Lung (tissue), 12 donors: Measurements from ENCODE around the gene SLC35E2B. TPM values are rescaled to one million over a fixed set of nuclear protein-coding genes. Genes with fewer than 3 reads are reported as not detected.

Source experiments
- ATAC-seq: fragments of 200-7000 bp; cut with Tn5 transposase; one replicate; pipeline ENCODE4 v1.9.1; 2020; ENCODE audit warnings: moderate number of reproducible peaks; ENCODE audit not compliant: insufficient read depth, low FRiP score
- DNase-seq, 3 donors: peaks; one replicate each; pipeline ENCODE4 v3.0.0-alpha.2; 2013 to 2017
- H3K27ac ChIP-seq, 2 donors: one replicate each; pipeline ENCODE4 v1.5.1; 2013; ENCODE audit warnings: mild to moderate bottlenecking in 2 of 2, moderate library complexity in 2 of 2, control low read depth in 1 of 2, inconsistent platforms in 1 of 2, low read depth in 1 of 2, low read length in 1 of 2
- H3K27me3 ChIP-seq, 3 donors: one replicate each; pipeline ENCODE4 v1.5.1; 2013; ENCODE audit warnings: low read length in 2 of 3; ENCODE audit not compliant: control insufficient read depth in 3 of 3, insufficient read depth in 3 of 3
- H3K36me3 ChIP-seq, 4 donors: one replicate each; pipeline ENCODE4 v1.5.1; 2013; ENCODE audit warnings: low read length in 4 of 4, mild to moderate bottlenecking in 1 of 4, moderate library complexity in 1 of 4; ENCODE audit not compliant: control insufficient read depth in 4 of 4, insufficient read depth in 4 of 4
- H3K4me1 ChIP-seq, 5 donors: one replicate each; pipeline ENCODE4 v1.5.1; 2013; ENCODE audit warnings: low read length in 5 of 5, mild to moderate bottlenecking in 2 of 5, moderate library complexity in 1 of 5; ENCODE audit not compliant: control insufficient read depth in 5 of 5, insufficient read depth in 5 of 5
- H3K4me3 ChIP-seq: one replicate; pipeline ENCODE4 v1.5.1; 2013; ENCODE audit warnings: mild to moderate bottlenecking, control low read depth, moderate library complexity
- H3K9ac ChIP-seq, 2 donors: one replicate each; pipeline ENCODE4 v1.5.1; 2013; ENCODE audit warnings: low read length in 2 of 2, control low read depth in 1 of 2; ENCODE audit not compliant: insufficient read depth in 1 of 2
- H3K9me3 ChIP-seq, 4 donors: one replicate each; pipeline ENCODE4 v1.5.1; 2013; ENCODE audit warnings: low read length in 3 of 4, mild to moderate bottlenecking in 1 of 4, moderate library complexity in 1 of 4; ENCODE audit not compliant: control insufficient read depth in 4 of 4, insufficient read depth in 3 of 4
- WGBS, 2 donors: extraction: QIAGEN DNeasy Blood & Tissue Kit; methylation state at CpG; one replicate each; pipeline ENCODE4 v1.1.7; 2013; 5-methylcytosine and 5-hydroxymethylcytosine counted together
- polyA plus RNA-seq, 2 donors: library from polyadenylated mRNA; stranded (reverse); fragments of 200-250 nt; gene quantifications; one replicate each; pipeline ENCODE4 v1.2.1, GENCODE V29; 2013
- total RNA-seq, 2 donors: library from RNA; depleted of rRNA in 1 of 2; stranded (reverse); fragments of >200 nt in 1 of 2; gene quantifications; one replicate each; pipeline ENCODE4 v1.2.1, GENCODE V29; 2014 to 2021
- TF ChIP-seq, protein P1 (sequence below): IDR thresholded peaks from 2 replicates; pipeline ENCODE4 v1.5.1; 2012; ENCODE audit warnings: mild to moderate bottlenecking; ENCODE audit errors: control extremely low read depth, extremely low read depth
- donor health status: control.
- donor health status: control.
- donor health status: Bipolar disorder and iron deficiency.
- donor health status: healthy.
- donor health status: DM: yes; HTN: yes; CAD: no.

Gene SLC35E2B
- total and polyA plus RNA-seq, 4 donors = 19.1 to 45.9 (median 30.9) TPM

DNA sequence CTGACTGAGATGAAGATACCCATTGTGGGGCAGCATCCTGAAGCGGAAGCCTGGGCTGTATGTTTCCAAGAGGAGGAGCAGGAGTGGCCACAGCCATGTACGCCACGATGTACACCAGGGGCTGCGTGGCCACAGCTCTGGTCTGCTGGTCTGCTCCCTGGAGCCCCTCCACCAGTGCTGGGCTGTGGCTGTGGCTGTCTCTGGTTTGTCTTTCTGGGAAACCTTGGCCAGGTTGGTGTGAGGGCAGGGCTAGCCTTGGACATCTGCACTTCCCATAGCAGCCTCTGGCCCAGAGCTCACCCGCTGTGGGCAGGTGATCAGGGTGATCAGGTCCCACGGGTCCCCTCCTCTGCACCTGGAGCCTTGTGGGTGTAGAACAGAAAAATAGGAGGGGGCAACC, 74.7 kb downstream of the SLC35E2B start:
- Histone ChIP-seq H3K27me3 (no peaks in the 10 kb centered on the region), H3K27ac (no peak overlapping the region), H3K9ac (no peak overlapping the region), H3K9me3 (no peaks in the 10 kb centered on the region), H3K4me1 (peaks cover 0 to 28% (median 13%) of the 10 kb centered on the region in 5 donors), H3K4me3 (no peak overlapping the region), H3K36me3 (peaks cover 0 to 12% (median 9%) of the 10 kb centered on the region in 4 donors)
- ATAC-seq = no peak
- 95% methylated on average over 6 of the region's 6 CpGs for WGBS, 2 donors
- DNase-seq = no peak
- TF ChIP-seq, protein P1, sequence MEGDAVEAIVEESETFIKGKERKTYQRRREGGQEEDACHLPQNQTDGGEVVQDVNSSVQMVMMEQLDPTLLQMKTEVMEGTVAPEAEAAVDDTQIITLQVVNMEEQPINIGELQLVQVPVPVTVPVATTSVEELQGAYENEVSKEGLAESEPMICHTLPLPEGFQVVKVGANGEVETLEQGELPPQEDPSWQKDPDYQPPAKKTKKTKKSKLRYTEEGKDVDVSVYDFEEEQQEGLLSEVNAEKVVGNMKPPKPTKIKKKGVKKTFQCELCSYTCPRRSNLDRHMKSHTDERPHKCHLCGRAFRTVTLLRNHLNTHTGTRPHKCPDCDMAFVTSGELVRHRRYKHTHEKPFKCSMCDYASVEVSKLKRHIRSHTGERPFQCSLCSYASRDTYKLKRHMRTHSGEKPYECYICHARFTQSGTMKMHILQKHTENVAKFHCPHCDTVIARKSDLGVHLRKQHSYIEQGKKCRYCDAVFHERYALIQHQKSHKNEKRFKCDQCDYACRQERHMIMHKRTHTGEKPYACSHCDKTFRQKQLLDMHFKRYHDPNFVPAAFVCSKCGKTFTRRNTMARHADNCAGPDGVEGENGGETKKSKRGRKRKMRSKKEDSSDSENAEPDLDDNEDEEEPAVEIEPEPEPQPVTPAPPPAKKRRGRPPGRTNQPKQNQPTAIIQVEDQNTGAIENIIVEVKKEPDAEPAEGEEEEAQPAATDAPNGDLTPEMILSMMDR = no peak

DNA sequence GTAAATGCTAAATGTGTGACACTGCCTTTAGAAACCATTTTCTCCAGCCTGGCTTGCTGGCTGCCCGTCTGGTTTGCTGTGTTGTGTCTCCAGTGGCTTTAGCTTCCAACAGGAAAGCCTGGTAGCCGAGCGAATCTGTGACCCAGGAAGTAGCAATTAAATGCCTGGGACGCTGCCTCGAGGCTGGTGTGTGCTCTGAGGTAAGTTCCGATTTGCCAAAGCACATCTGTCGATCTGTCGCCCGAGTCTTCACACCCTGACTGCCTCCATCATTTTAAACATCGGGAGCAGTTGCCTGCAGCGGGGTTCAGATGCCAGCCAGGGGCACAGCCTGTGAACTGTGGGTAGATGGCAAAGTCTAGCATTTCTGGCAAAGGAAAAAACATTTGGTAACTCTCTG, 75.1 kb downstream of the SLC35E2B start:
- no peak for ATAC-seq
- no peak overlapping the region for H3K9ac ChIP-seq
- H3K27ac ChIP-seq = no peak overlapping the region
- H3K9me3 ChIP-seq = no peaks in the 10 kb centered on the region
- H3K36me3 ChIP-seq = peaks cover 0 to 12% (median 9%) of the 10 kb centered on the region in 4 donors
- H3K27me3 ChIP-seq = no peaks in the 10 kb centered on the region
- DNase-seq = no peak
- H3K4me3 ChIP-seq = no peak overlapping the region
- TF ChIP-seq, protein P1 = no peak
- peaks cover 0 to 28% (median 13%) of the 10 kb centered on the region in 5 donors for H3K4me1 ChIP-seq
- 94 to 97% methylated on average over 11 of the region's 11 CpGs for WGBS, 2 donors

DNA sequence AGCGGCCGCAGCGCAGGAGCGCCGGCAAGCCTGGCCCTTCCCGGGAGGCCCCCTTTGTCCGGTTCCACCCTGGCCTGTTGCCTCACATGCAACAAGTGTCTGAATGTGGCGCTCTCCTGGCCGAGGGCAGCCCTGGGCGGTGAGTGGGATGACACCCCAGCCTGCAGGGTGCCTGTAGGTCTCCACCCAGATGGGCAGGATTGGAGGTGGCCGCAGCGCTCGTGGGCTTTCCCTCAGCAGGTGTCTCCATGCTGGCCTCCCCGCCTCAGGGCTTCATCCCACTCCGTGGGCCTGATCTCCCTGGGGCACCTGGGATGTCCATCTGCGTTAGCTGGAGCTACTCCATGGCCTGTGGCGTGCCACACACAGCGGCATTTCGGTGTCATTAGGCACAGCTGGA, 75.8 kb downstream of the SLC35E2B start:
- Histone ChIP-seq H3K36me3 (peaks cover 0 to 12% (median 9%) of the 10 kb centered on the region in 4 donors), H3K4me1 (peaks cover 0 to 28% (median 13%) of the 10 kb centered on the region in 5 donors), H3K9ac (no peak overlapping the region), H3K9me3 (no peaks in the 10 kb centered on the region), H3K27ac (peak overlapping the region in 1 of 2 donors; percentile 44), H3K27me3 (no peaks in the 10 kb centered on the region), H3K4me3 (no peak overlapping the region)
- TF ChIP-seq, protein P1 = no peak
- WGBS, 2 donors = 80 to 87% methylated on average over 19 of the region's 19 CpGs
- DNase-seq (no peak), ATAC-seq (no peak)
